ENCODE data around the gene MRRF. TPM values are rescaled to one million over a fixed set of nuclear protein-coding genes. Genes with fewer than 3 reads are reported as not detected.
A peak's percentile ranks its signal among the peaks of the same experiment; 100 is the strongest.

MRRF gene
- total RNA-seq, result 10 to 100 TPM; 54.8 to 69.6 (median 67.8) TPM

- H3K9me3 ChIP-seq, result no peaks in the 10 kb centered on the region
- peak; percentile 62 to 69 for TF ChIP-seq POLR2A (IDR thresholded peaks at IDR 0.05)
- peak in 1 of 6 experiments; percentile 8 for TF ChIP-seq CTCF (IDR thresholded peaks at IDR 0.05)
- peaks cover 0 to 21% (median 0%) of the 10 kb centered on the region in 3 donors for H3K36me3 ChIP-seq
- peak; percentile 91 to 96 (median 96) for DNase-seq
- H3K27ac ChIP-seq, result peak within 1 kb of the TSS; percentile 89 to 95 (median 92)
- H3K4me3 ChIP-seq, result peak within 1 kb of the TSS; percentile 62 to 87 (median 80)
- H3K27me3 ChIP-seq, result no peaks in the 10 kb centered on the region
- H3K4me1 ChIP-seq, result peaks cover 0 to 31% (median 6%) of the 10 kb centered on the region in 4 donors
Observed at GRCh38 chr9:122264360-122265148, at the start of gene MRRF, which contains the start of gene RBM18. TSS of gene MRRF (plus strand) at chr9:122264882. CDS start at chr9:122270892, 6,010 bp downstream. TSS of gene RBM18 (minus strand) at chr9:122264840. CDS start at chr9:122261492, 3,348 bp downstream.

- H3K36me3 ChIP-seq, result no peaks in the 10 kb centered on the region
- no peak overlapping the region for H3K4me3 ChIP-seq
- H3K9me3 ChIP-seq, result peaks cover 0 to 3% (median 0%) of the 10 kb centered on the region in 4 donors
- peaks cover 0 to 40% (median 9%) of the 10 kb centered on the region in 4 donors for H3K4me1 ChIP-seq
- peaks cover 0 to 48% of the 10 kb centered on the region in 2 donors for H3K27me3 ChIP-seq
- DNase-seq, result no peak
- TF ChIP-seq POLR2A (IDR thresholded peaks at IDR 0.05) (no peak), CTCF (IDR thresholded peaks at IDR 0.05) (no peak)
- H3K27ac ChIP-seq, result no peak overlapping the region
Observed at GRCh38 chr9:122215663-122216062, 49.0 kb upstream of the MRRF start.

GRCh38 chr9:122216138-122216797 is 48.4 kb upstream of the MRRF start:
- no peak overlapping the region for H3K27ac ChIP-seq
- no peak for TF ChIP-seq CTCF (IDR thresholded peaks at IDR 0.05)
- TF ChIP-seq POLR2A (IDR thresholded peaks at IDR 0.05), result no peak
- H3K4me1 ChIP-seq, result peaks cover 0 to 40% (median 9%) of the 10 kb centered on the region in 4 donors
- no peak overlapping the region for H3K4me3 ChIP-seq
- no peak for DNase-seq
- no peaks in the 10 kb centered on the region for H3K36me3 ChIP-seq
- H3K27me3 ChIP-seq, result peaks cover 0 to 54% of the 10 kb centered on the region in 2 donors
- H3K9me3 ChIP-seq, result peaks cover 0 to 3% (median 0%) of the 10 kb centered on the region in 4 donors

GRCh38 chr9:122216798-122217418 is 47.8 kb upstream of the MRRF start:
- Histone ChIP-seq H3K27ac (no peak overlapping the region), H3K27me3 (peaks cover 0 to 60% of the 10 kb centered on the region in 2 donors), H3K4me1 (peaks cover 0 to 40% (median 9%) of the 10 kb centered on the region in 4 donors), H3K36me3 (no peaks in the 10 kb centered on the region), H3K4me3 (no peak overlapping the region), H3K9me3 (peaks cover 0 to 3% (median 0%) of the 10 kb centered on the region in 4 donors)
- TF ChIP-seq CTCF (IDR thresholded peaks at IDR 0.05) (no peak), POLR2A (IDR thresholded peaks at IDR 0.05) (no peak)
- no peak for DNase-seq

GRCh38 chr9:122217640-122218039 is 47.0 kb upstream of the MRRF start:
- Histone ChIP-seq H3K36me3 (no peaks in the 10 kb centered on the region), H3K4me3 (no peak overlapping the region), H3K27ac (no peak overlapping the region), H3K4me1 (peaks cover 0 to 40% (median 9%) of the 10 kb centered on the region in 4 donors), H3K27me3 (peaks cover 0 to 59% of the 10 kb centered on the region in 2 donors), H3K9me3 (peaks cover 0 to 3% (median 0%) of the 10 kb centered on the region in 4 donors)
- DNase-seq, result no peak
- TF ChIP-seq POLR2A (IDR thresholded peaks at IDR 0.05) (no peak), CTCF (IDR thresholded peaks at IDR 0.05) (no peak)
